Middle frontal gyrus (tissue), 1 donor: ENCODE results near the gene ARFGAP3.
A peak's percentile ranks its signal among the peaks of the same experiment; 100 is the strongest.

Experiments used
- DNase-seq: peaks from one replicate; pipeline ENCODE4 v3.0.0-alpha.2; 2015; ENCODE audit warnings: low spot score; ENCODE audit errors: extremely low spot score

ARFGAP3 gene

DNA sequence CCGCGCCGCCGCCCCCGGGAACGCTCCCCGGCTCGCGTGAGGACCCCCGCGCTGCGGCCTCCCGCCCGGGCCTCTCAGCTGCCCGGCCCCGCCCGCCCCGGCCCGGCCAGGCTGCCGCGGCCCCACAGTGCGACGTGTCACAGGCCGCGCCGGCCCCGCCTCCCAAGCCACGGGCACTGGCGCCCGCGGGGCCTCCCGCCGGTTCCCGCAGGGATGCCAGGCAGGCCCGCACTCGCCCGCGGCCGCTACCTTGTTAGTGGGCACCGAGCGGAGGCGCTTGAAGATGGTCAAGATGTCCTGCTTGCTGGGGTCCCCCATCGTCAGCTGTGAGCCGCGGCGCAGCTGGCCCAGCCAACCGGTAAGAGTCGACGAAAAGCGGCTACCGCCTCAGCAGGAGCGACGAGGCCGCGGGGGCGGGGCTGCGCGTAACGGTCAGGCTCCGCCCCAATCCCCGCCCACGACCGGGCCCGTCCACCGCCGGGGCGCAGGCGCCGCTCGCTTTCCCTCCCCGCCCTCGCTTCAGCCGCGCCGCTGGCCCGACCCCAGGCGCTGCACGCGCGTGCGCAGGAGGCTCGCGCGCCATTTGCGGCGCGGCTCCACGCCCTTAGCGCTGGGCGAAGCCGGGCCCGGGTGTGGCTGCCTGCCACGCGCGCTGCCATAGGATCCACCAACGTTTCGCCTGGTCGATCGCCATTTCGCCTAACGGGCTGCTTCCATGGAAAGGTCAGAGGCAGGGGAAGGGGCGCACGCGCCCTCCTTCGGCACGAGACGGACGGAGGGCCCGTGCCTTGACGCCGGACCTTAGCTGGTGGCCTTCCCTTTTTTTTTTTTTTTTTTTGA is at the start of gene ARFGAP3:
Gene ARFGAP3 (minus strand): TSS at position 409 of the 840 bp plus-strand sequence. CDS start 91 bp downstream, at position 318.
- DNase-seq, result peak; percentile 91

- DNase-seq, result no peak
Observed at GRCh38 chr22:42905702-42906183, 48.7 kb upstream of the ARFGAP3 start.

DNA sequence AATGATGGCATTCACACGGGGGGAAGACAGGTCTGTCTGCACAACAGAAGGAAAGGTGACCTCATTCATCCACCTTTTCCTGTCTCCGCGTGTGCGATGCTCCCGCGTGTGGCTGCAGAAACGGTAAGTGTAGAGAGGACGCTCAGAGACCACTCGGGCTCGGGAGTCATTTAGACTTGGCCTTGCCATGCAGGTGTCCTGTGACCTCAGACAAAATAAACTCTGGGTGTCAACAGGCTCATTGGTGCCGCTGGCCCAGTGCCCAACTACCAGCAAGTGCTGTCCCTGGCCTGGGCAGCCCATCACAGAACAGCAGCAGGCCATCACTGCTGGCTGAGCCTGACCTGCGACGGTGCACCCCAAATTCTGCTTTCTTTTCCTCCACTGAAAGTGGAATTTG is 48.1 kb upstream of the ARFGAP3 start:
- DNase-seq, result no peak

DNA sequence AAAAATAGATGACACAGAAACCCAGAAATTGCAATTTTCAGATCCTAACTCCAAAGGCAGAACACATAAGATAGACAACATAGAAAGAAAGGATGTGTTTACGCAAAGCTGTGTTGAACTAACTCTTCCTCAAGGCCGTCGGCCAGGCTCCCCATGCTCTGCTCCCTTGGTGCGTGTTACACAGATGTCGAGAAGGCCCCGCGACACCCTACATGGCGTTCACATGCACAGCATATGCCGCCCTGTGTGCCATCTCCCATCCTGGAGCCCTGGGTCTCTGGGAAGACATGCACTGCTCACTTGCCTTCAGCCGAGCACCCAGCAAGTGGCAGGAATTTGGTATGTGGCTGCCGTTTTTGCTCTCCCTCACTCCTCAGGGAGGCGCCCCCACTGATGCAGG is 47.0 kb upstream of the ARFGAP3 start:
- DNase-seq, result no peak

DNA sequence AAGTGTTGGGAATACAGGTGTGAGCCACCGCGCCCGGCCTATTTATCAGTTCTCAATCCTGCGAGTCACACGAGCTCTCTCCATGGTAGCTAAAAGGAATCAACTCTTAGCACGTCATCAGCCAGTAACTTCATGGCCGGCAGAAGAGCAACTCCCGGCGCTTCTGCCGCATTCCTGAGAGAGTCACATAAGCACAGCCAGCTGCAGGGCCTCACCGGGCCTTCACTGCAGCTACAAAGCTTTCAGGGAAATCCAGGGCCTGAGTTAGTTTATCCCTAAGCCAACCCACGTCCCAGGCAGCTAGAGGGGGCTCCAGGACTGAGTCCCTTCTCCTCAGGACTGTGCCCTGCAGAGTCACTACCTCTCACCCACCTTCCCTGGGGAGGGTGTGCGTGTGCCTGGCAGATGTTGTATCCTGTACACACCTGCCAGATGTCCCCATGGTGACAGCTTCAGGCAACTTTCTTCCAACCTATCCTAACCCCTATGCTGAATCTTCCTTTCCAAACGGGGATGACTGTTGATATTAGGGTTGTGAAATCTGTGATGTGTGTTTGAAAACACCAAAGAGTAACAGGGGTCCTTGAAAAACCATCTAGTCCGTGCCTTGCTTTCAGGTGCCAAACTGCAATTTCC is 45.9 kb upstream of the ARFGAP3 start:
- no peak for DNase-seq

- DNase-seq, result no peak
Observed at GRCh38 chr22:42901790-42902508, 44.9 kb upstream of the ARFGAP3 start.

DNA sequence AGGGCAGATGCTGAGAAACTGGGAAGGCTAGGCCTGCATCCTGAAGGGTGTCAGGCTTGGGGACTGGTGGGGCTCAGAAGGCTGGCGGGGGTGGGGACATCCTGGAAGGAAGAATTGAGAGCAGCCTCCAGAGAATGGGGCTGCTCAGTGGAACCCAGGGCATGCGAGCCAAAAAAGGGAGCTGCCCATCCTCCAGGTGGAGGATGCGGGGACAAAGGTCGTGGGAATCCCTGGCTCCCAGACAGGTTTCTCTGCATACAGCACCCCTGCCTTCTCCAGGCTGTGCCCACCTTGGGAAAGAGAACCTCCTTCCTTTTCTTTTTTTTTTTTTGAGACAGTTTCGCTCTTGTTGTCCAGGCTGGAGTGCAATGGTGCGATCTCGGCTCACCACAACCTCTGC is 40.9 kb upstream of the ARFGAP3 start:
- DNase-seq, result no peak

- DNase-seq, result no peak
Observed at GRCh38 chr22:42895541-42895981, 38.5 kb upstream of the ARFGAP3 start.

GRCh38 chr22:42895087-42895486 is 38.0 kb upstream of the ARFGAP3 start:
- no peak for DNase-seq

DNA sequence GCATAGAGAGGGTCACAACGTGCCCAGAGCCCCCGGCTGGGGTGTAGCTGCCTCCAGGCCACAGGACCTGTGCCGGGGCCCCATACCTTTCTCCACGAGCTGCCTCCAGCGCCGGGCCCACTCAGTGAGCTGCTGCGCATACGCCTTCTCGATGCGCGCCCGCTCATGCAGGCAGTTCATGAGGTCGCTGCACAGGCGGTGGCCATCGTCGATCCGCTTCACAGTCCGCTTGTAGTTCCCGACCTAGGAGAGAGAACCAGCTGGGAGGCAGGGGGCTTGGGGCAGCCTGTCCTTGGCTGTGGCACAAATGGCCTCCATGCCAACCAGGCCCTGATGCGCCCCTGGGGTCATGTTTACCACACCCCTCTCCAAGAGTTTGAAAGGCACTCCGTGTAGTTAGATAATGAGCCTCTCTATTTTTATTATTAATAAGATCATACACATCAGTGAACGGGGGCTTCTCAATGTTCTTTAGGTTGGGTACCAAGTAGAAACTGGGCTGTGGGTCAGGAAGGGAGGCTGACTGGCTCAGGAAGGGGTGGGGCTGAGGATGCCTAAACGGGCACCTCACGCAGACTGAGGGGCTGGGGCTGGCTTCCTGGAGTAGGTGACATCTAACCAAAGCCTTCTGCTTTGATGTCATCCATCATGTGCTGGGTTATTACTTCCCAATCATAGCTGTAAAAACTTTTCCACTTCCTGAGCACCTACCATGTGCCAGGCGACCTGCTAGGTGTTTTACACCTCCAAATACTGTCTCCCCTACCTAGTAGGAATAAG is 36.5 kb upstream of the ARFGAP3 start:
- DNase-seq, result no peak

DNA sequence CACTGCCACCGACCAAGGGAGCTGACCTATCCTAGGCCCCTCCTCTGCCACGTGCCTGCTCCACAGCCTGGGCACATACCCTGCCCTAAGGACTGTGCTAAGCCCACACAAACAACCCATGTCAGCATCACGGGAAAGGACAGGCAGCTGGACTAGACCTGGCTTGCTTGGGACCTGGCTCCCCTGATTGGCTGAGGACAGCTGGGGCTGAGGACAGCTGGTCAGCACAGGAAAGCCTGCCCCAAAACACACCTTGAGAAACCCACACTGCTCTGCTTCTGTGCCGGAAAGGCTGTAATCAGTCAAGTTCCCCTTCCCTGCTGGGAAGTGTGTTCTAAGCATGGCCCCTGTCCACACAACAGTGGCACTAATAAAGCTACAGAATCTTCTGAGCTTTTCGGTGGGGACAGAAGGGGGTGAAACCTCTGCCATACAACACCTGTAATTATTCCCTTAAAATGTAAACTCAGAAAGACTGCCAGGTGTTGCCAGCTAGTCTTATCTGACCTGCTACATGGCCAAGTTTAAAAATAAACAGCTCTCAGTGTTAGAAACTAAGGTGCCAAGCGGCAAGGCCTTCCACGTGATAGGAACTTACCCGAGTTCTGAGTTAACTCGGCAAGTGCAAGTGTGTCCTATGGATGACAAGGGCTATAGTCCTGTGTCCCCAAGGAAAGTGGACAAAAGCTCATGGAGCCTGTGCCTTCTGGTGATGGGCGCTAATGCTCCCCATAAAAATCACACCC is 35.7 kb upstream of the ARFGAP3 start:
- no peak for DNase-seq

DNA sequence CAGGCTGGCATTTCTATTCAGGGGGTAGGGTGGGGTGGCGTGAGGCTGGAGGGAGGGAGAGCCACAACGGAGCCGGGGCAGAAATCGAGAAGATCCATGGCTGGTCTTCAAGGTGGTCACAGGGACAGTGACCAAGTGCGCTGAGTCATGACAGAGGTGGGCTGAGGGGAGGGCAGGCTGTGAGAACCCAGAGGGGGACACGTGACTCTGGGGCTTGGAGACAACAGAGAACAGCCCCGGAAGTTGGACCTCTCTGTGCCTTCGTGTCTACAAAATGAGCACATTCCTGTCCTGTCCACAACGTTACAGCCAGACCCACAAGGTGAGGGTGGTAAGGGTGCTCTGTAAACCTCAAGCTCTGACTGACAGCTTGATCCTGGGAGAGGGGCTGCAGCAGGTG is 35.1 kb upstream of the ARFGAP3 start:
- no peak for DNase-seq

- DNase-seq, result no peak
Observed at GRCh38 chr22:42891696-42892095, 34.6 kb upstream of the ARFGAP3 start.

DNA sequence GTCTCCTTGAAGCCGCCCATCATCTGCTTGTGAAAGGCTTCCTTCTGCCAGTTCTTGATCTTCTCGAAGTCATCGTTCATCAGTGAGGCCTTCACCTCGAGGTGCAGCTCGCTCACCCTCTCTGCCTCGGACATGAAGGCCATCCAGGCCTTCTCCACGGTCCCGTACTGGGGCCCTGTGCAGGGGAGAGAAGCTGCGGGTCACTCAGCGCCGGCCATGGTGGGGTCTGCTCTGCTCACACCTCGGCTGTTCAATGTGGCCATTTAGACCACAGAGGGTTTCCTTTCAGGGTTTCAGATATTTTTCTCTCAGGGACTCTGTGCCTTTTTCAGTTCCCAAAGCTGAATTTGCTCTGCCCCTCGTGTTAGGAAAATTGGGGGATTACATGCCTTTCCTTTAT is 33.9 kb upstream of the ARFGAP3 start:
- no peak for DNase-seq

DNA sequence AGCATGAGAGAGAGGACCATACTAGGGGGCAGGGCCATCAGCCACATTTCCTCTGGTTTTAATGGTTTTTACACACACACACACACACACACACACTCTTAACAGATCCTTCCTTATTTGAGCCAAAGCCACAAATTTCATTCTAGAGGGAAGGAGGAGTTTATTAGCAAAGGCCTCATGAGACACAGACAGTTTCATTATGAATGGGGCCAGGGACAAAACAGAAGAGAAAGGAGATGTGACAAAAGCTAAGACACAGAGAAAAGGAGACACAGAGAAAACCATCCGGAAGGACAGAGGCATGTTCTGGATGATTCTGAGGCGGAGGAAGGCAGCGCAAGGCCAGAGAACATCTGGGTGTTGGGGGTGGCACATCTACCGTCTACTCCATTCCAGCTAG is 32.2 kb upstream of the ARFGAP3 start:
- no peak for DNase-seq

- DNase-seq, result no peak
Observed at GRCh38 chr22:42887523-42888507, 30.7 kb upstream of the ARFGAP3 start.

DNA sequence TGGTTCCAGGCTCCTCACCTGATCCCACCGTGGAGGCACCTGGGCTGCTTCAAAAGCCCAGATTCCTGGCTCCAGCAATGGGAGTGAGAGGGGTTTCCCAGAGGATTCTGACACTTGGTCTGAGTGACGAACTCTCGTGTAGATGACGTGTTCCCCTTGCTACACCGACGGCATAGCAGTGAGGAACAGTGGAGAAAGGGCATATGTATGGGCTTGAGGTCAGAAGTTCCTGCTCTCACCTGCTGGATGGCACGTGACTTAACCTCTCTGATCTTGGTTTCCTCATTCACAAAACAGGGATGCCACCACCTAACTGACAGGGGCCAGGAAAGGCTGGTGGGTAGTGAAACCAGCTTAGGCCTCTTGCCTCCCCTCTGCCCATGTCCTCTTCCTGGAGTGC is 30.0 kb upstream of the ARFGAP3 start:
- no peak for DNase-seq

- DNase-seq, result no peak
Observed at GRCh38 chr22:42885446-42885845, 28.4 kb upstream of the ARFGAP3 start.

- DNase-seq, result no peak
Observed at GRCh38 chr22:42884616-42885375, 27.7 kb upstream of the ARFGAP3 start.
